Measurements from ENCODE around the gene ITSN1. TPM values are rescaled to one million over a fixed set of nuclear protein-coding genes. Genes with fewer than 3 reads are reported as not detected.

Gene ITSN1
- total RNA-seq, 4 donors from 2014 or later: 33.0 to 50.5 (median 45.9) TPM

DNA sequence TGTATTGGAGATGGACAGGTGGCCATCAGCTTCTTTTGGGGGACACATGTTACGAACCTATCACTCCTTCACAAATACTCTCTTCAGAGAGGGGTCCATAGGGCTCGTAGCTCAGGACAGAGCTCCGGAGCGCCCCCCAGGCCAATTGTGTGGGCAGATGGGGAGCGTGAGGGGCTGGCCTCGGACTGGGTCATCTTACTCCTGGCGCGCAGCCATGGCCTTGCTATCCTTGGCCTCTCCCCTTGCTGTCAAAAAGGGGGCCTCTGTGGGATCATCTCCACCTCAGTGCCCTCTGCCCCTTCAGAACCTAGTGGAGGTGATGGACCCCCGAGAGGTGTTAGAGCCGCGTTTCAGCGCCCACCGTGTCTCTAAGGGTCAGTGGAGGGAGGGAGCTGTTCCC is 238.3 kb downstream of the ITSN1 start:
- WGBS, 2 donors (ENCODE audit: low coverage in 1 of 2): 80% methylated on average over 4 of the region's 13 CpGs; no CpG with 5 or more reads in 1 of the 2 donors
- Histone ChIP-seq H3K27me3 (no peaks in the 10 kb centered on the region), H3K36me3 (no peaks in the 10 kb centered on the region), H3K4me3 (no peak overlapping the region), H3K9me3 (no peaks in the 10 kb centered on the region), H3K4me1 (peaks cover 0 to 11% (median 0%) of the 10 kb centered on the region in 3 donors), H3K27ac (no peak overlapping the region)
- TF ChIP-seq EP300 (IDR thresholded peaks at IDR 0.05): no peak
- TF ChIP-seq POLR2A (IDR thresholded peaks at IDR 0.05): no peak
- no peak for TF ChIP-seq POLR2AphosphoS5 (IDR thresholded peaks at IDR 0.05)
- TF ChIP-seq, protein P1, sequence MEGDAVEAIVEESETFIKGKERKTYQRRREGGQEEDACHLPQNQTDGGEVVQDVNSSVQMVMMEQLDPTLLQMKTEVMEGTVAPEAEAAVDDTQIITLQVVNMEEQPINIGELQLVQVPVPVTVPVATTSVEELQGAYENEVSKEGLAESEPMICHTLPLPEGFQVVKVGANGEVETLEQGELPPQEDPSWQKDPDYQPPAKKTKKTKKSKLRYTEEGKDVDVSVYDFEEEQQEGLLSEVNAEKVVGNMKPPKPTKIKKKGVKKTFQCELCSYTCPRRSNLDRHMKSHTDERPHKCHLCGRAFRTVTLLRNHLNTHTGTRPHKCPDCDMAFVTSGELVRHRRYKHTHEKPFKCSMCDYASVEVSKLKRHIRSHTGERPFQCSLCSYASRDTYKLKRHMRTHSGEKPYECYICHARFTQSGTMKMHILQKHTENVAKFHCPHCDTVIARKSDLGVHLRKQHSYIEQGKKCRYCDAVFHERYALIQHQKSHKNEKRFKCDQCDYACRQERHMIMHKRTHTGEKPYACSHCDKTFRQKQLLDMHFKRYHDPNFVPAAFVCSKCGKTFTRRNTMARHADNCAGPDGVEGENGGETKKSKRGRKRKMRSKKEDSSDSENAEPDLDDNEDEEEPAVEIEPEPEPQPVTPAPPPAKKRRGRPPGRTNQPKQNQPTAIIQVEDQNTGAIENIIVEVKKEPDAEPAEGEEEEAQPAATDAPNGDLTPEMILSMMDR (IDR thresholded peaks at IDR 0.05): no peak
- ATAC-seq: no peak

DNA sequence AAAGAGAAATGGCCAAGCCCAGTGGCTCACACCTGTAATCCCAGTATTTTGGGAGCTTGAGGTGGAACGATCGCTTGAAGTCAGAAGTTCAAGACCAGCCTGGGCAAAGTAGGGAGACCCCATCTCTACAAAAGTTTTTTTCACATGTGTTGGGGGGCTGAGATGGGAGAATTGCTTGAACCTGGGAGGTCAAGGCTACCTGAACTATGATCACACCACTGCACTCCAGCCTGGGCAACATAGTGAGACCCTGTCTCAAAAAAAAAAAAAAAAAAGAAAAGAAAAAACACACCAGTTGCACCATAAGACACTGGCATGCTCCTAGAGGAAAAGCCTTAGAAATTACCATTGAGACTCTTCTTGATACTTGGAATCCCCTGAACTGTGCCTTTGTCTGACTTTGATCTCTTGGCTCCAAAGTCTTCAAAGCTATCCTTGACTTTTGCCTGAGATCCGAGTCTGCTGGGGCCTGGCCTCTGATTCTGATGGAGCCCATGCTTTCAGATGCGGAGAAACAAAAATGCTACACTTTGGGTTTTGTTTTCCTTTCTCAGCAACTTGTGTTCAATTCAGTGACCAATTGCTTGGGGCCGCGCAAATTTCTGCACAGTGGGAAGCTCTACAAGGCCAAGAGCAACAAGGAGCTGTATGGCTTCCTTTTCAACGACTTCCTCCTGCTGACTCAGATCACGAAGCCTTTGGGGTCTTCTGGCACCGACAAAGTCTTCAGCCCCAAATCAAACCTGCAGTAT is 239.6 kb downstream of the ITSN1 start:
- WGBS, 2 donors (ENCODE audit: low coverage in 1 of 2): 91 to 94% methylated on average over 5 to 7 of the region's 9 CpGs
- TF ChIP-seq, protein P1 (IDR thresholded peaks at IDR 0.05): no peak
- no peak for TF ChIP-seq POLR2A (IDR thresholded peaks at IDR 0.05)
- TF ChIP-seq EP300 (IDR thresholded peaks at IDR 0.05): no peak
- no peak for TF ChIP-seq POLR2AphosphoS5 (IDR thresholded peaks at IDR 0.05)
- H3K4me1 ChIP-seq: peaks cover 0 to 11% (median 0%) of the 10 kb centered on the region in 3 donors
- H3K4me3 ChIP-seq: no peak overlapping the region
- H3K27ac ChIP-seq: no peak overlapping the region
- H3K9me3 ChIP-seq: no peaks in the 10 kb centered on the region
- no peaks in the 10 kb centered on the region for H3K36me3 ChIP-seq
- no peak for ATAC-seq
- no peaks in the 10 kb centered on the region for H3K27me3 ChIP-seq

DNA sequence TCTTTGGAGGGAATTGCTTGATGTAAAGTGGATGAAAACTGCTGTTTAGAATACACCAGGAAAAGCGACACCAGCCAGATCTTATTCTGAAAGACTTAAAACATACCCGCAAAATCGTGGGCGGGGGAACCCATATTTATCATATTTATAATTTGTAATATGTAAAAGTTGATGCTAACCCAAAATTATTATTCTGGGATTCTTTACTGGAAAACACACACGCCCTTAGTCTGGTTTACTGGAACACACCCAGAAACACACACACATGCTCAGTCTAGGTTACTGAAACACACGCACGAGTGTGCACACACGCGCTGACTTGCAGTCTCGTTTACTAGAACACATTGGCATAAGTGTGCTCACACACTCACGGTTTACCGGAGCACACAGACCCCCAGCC is 240.8 kb downstream of the ITSN1 start:
- H3K4me1 ChIP-seq: peaks cover 0 to 11% (median 0%) of the 10 kb centered on the region in 3 donors
- no peak for ATAC-seq
- H3K9me3 ChIP-seq: no peaks in the 10 kb centered on the region
- TF ChIP-seq POLR2A (IDR thresholded peaks at IDR 0.05): no peak
- no peak for TF ChIP-seq POLR2AphosphoS5 (IDR thresholded peaks at IDR 0.05)
- TF ChIP-seq, protein P1 (IDR thresholded peaks at IDR 0.05): no peak
- no peak for TF ChIP-seq EP300 (IDR thresholded peaks at IDR 0.05)
- H3K4me3 ChIP-seq: no peak overlapping the region
- no peaks in the 10 kb centered on the region for H3K27me3 ChIP-seq
- no peaks in the 10 kb centered on the region for H3K36me3 ChIP-seq
- 77 to 87% methylated on average over 12 of the region's 12 CpGs for WGBS, 2 donors (ENCODE audit: low coverage in 1 of 2)
- H3K27ac ChIP-seq: no peak overlapping the region

DNA sequence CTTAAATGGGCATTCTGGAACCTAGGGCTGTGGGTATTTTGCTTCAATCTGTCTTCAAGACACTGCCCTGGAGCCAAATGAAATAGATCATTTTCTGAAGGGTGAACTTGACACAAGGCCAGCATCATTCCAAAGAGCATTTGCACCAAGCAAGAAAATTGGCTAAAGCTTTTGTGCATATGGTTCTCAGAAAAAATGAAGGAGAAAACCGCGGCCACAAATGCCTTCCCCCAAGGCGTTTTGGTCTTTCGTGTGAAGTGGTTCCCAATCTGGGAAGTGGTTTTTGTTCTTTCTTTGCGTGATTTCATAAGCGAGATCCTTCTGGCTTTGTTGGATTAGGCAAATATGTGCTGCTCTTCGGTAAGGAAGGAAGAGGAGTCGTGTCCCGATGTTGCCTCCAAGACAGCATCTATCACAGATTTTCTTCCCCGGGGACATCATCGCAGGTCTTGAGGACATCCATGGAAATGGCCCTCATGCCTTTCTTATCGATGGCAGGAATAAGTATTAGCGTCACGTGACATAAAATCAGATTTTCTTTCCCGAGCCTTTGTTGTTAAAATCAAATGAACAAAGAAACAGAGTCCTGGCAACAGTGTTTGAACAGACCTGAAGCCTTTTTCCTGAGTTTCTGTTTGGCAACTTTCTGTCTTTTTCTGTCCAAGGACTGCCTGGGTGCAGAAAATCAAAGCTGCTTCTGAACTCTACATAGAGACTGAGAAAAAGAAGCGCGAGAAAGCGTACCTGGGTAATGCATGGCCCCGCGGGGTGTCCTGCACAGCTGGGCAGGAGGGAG is 242.3 kb downstream of the ITSN1 start:
- no peaks in the 10 kb centered on the region for H3K9me3 ChIP-seq
- no peak overlapping the region for H3K27ac ChIP-seq
- H3K4me3 ChIP-seq: no peak overlapping the region
- ATAC-seq: no peak
- no peaks in the 10 kb centered on the region for H3K36me3 ChIP-seq
- WGBS, 2 donors (ENCODE audit: low coverage in 1 of 2): 59 to 61% methylated on average over 12 to 17 of the region's 20 CpGs
- H3K4me1 ChIP-seq: peaks cover 0 to 11% (median 0%) of the 10 kb centered on the region in 3 donors
- no peaks in the 10 kb centered on the region for H3K27me3 ChIP-seq
- TF ChIP-seq POLR2A (IDR thresholded peaks at IDR 0.05) (no peak), POLR2AphosphoS5 (IDR thresholded peaks at IDR 0.05) (no peak), EP300 (IDR thresholded peaks at IDR 0.05) (no peak)
- TF ChIP-seq, protein P1 (IDR thresholded peaks at IDR 0.05): no peak
